ENCODE data around the gene NEU4.
"Not testable (repeated sequence)": the region's sequence is repeated elsewhere in the genome, so short reads cannot be mapped to it uniquely, and the experiment has no call there.

NEU4 gene

GRCh38 chr2:241775223-241776177 lies 33.5 kb upstream of the NEU4 start:
- no peak for DNase-seq

- DNase-seq = no peak
Observed at GRCh38 chr2:241776336-241777169, 32.4 kb upstream of the NEU4 start, which contains the start of gene GAL3ST2. GAL3ST2 (plus strand) TSS chr2:241776822; CDS start chr2:241776956, 134 bp downstream.

DNA sequence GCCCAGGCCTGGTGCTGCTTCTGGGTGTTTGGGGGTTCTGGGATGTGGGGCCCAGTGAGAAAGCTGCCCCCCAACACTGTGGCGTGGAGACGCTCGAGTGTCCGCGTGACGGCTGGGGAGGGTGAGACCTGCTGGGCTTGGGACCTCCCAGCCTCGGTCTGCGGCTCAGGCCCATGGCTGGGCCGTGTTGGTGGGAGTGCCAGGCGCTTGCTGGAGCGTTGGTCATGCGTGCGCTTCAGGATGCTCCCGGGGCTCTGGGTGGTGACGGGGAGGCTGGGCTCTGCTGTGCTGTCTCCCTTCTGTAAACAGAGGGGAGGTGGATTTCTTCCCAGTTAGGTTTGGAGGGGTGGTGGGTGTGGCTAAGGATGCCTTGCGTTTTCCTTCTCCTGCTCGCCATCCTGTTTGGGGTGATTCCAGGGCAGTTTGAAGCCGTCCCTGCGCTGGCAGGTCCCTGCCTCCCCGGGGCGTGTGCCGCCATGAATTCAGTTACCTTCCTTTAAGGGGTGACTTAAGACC lies 31.8 kb upstream of the NEU4 start:
- DNase-seq = no peak

GRCh38 chr2:241777686-241778627 lies 31.0 kb upstream of the NEU4 start:
- DNase-seq = no peak

- DNase-seq = no peak
Observed at GRCh38 chr2:241780939-241781569, 27.9 kb upstream of the NEU4 start.

DNA sequence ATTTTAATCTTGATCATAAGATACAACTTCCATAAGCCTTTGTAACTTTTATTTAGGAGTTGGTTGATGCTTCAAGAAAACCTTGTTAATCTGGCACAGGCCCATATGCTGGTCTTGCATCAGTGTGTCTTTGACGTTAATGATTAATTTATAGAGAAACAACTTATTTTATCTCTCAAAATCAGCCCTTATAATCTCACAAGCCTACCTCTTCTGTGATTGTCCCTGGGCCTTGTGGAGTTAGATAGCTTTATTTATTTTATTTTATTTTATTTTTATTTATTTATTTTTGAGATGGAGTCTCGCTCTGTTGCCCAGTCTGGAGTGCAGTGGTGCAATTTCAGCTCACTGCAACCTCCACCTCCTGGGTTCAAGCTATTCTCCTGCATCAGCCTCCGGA lies 26.9 kb upstream of the NEU4 start:
- not testable (repeated sequence) for DNase-seq

DNA sequence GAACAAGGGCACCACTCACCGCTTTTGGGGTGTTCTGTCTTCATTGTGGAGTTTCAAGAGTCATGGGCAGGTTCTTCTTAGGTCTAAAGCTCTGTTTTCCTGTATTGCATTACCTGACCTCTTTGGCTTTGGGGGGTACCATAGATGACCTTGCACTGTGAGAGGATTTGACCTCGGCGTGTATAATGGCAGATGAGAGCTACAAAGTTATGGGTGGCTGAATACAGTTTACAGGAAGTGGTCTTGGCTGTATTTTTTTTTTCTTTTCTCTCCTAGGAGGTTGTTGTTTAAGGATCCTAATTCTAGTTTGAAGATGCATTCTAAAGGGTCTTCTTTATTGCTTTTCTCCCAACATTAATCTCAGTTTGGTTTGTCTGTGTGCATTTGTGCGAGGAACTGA lies 20.9 kb upstream of the NEU4 start:
- no peak for DNase-seq

- DNase-seq = no peak
Observed at GRCh38 chr2:241788572-241788971, 20.4 kb upstream of the NEU4 start.

DNA sequence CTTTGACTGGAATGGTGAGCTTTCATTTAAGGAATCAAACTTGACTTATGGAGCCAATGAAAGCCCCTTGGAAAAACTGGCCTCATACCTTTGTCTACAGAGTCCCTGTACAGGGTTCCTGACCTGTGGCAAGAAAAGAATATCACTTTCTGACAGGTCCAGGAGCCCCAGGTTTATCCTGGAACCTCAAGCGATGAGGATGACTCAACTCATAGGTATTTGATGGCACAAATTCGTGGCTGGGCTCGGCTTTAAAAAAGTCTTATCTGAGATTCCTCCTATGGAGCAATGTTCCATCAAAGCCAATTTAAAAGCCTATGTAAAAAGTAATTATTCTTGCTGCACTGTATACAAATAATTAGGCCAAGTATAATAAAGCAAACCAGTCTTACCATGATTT lies 17.6 kb upstream of the NEU4 start:
- not testable (repeated sequence) for DNase-seq

- DNase-seq = no peak
Observed at GRCh38 chr2:241793385-241793784, 15.6 kb upstream of the NEU4 start.

DNA sequence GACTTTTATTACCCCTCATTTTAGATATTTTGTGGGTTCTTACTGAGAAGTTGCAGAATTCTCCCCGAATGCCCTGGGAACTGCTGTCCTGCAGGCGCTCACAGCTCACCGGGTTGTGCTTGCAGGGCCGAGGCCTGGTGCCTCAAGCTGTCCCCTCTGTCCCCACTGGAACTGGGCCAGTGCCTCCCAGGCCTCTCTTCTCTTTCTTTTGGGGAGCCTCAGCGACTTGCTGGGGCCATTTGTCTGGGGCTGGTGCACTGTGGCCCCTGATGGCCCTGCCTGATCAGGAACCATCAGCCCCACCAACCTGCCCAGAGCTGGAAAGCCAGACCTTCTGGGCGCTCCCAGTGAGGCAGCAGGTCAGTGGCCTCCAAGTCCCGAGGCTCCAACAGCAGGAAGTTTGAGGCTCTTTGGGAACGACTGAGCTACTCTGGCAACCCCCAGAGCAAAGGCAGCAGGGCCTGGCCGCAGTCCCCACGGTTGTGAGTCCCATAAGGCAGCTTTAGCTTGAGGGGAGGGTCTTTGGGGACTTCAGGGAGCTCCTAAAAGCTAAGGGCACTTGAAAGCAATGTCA lies 14.7 kb upstream of the NEU4 start:
- no peak for DNase-seq

GRCh38 chr2:241795021-241795999 lies 13.7 kb upstream of the NEU4 start:
- DNase-seq = no peak

- no peak for DNase-seq
Observed at GRCh38 chr2:241796209-241796608, 12.8 kb upstream of the NEU4 start.

- no peak for DNase-seq
Observed at GRCh38 chr2:241796610-241797138, 12.3 kb upstream of the NEU4 start.

GRCh38 chr2:241797441-241798080 lies 11.4 kb upstream of the NEU4 start:
- DNase-seq = no peak

GRCh38 chr2:241798081-241798630 lies 10.8 kb upstream of the NEU4 start:
- DNase-seq = no peak

- no peak for DNase-seq
Observed at GRCh38 chr2:241798631-241799521, 10.1 kb upstream of the NEU4 start.

Measured in NCI-H526 treated with DMSO at 0.1 percent for 48 hours (cell line).